ENCODE data around the gene PARG.

Gene PARG

GRCh38 chr10:49837685-49838084 lies 104.1 kb downstream of the PARG start:
- no peaks in the 10 kb centered on the region for H3K79me2 ChIP-seq (ENCODE audit: low read length)
- no peaks in the 10 kb centered on the region for H3K27me3 ChIP-seq (replicated peaks; ENCODE audit: insufficient read depth, low read length)
- no peak overlapping the region for H3K4me2 ChIP-seq (ENCODE audit: low read depth, low read length)
- H3K9ac ChIP-seq (ENCODE audit: low read length), result no peak overlapping the region
- TF ChIP-seq CTCF (IDR thresholded peaks at IDR 0.05; ENCODE audit: low read length) (no peak), EZH2phosphoT487 (IDR thresholded peaks at IDR 0.05; ENCODE audit: low read length) (no peak), EZH2 (optimal IDR thresholded peaks at IDR 0.05; ENCODE audit: low read depth, low read length) (no peak)
- H3K9me2 ChIP-seq (replicated peaks; ENCODE audit: insufficient read depth, low read length), result no peaks in the 10 kb centered on the region
- H3F3A ChIP-seq (ENCODE audit: insufficient read depth, low read length), result no peaks in the 10 kb centered on the region
- no peak overlapping the region for H2AFZ ChIP-seq (ENCODE audit: low read length)
- H3K4me1 ChIP-seq (ENCODE audit: low read length), result no peaks in the 10 kb centered on the region
- no peaks in the 10 kb centered on the region for H3K36me3 ChIP-seq (replicated peaks; ENCODE audit: insufficient read depth, low read length)
- no peak overlapping the region for H3K4me3 ChIP-seq (ENCODE audit: low read length)
- DNase-seq, result no peak
- H4K20me1 ChIP-seq (ENCODE audit: insufficient read depth, low read length), result no peaks in the 10 kb centered on the region
- no peaks in the 10 kb centered on the region for H3K9me3 ChIP-seq (replicated peaks; ENCODE audit: insufficient read depth, low read length)
- H3K27ac ChIP-seq (ENCODE audit: low read length), result no peak overlapping the region

GRCh38 chr10:49837051-49837478 lies 104.8 kb downstream of the PARG start:
- H3K9me2 ChIP-seq (replicated peaks; ENCODE audit: insufficient read depth, low read length), result no peaks in the 10 kb centered on the region
- no peaks in the 10 kb centered on the region for H4K20me1 ChIP-seq (ENCODE audit: insufficient read depth, low read length)
- TF ChIP-seq EZH2phosphoT487 (IDR thresholded peaks at IDR 0.05; ENCODE audit: low read length) (no peak), CTCF (IDR thresholded peaks at IDR 0.05; ENCODE audit: low read length) (no peak), EZH2 (optimal IDR thresholded peaks at IDR 0.05; ENCODE audit: low read depth, low read length) (no peak)
- no peak overlapping the region for H3K4me3 ChIP-seq (ENCODE audit: low read length)
- no peaks in the 10 kb centered on the region for H3F3A ChIP-seq (ENCODE audit: insufficient read depth, low read length)
- no peaks in the 10 kb centered on the region for H3K27me3 ChIP-seq (replicated peaks; ENCODE audit: insufficient read depth, low read length)
- no peak overlapping the region for H3K9ac ChIP-seq (ENCODE audit: low read length)
- H3K27ac ChIP-seq (ENCODE audit: low read length), result no peak overlapping the region
- H3K36me3 ChIP-seq (replicated peaks; ENCODE audit: insufficient read depth, low read length), result no peaks in the 10 kb centered on the region
- no peak overlapping the region for H2AFZ ChIP-seq (ENCODE audit: low read length)
- no peak overlapping the region for H3K4me2 ChIP-seq (ENCODE audit: low read depth, low read length)
- H3K9me3 ChIP-seq (replicated peaks; ENCODE audit: insufficient read depth, low read length), result no peaks in the 10 kb centered on the region
- no peaks in the 10 kb centered on the region for H3K4me1 ChIP-seq (ENCODE audit: low read length)
- DNase-seq, result no peak
- H3K79me2 ChIP-seq (ENCODE audit: low read length), result no peaks in the 10 kb centered on the region

GRCh38 chr10:49834976-49835375 lies 106.9 kb downstream of the PARG start:
- no peaks in the 10 kb centered on the region for H4K20me1 ChIP-seq (ENCODE audit: insufficient read depth, low read length)
- no peak overlapping the region for H3K9ac ChIP-seq (ENCODE audit: low read length)
- H3K4me3 ChIP-seq (ENCODE audit: low read length), result no peak overlapping the region
- no peaks in the 10 kb centered on the region for H3K36me3 ChIP-seq (replicated peaks; ENCODE audit: insufficient read depth, low read length)
- no peaks in the 10 kb centered on the region for H3K9me3 ChIP-seq (replicated peaks; ENCODE audit: insufficient read depth, low read length)
- H3K79me2 ChIP-seq (ENCODE audit: low read length), result no peaks in the 10 kb centered on the region
- H3K9me2 ChIP-seq (replicated peaks; ENCODE audit: insufficient read depth, low read length), result no peaks in the 10 kb centered on the region
- no peaks in the 10 kb centered on the region for H3K4me1 ChIP-seq (ENCODE audit: low read length)
- TF ChIP-seq EZH2 (optimal IDR thresholded peaks at IDR 0.05; ENCODE audit: low read depth, low read length), result no peak
- no peak for TF ChIP-seq CTCF (IDR thresholded peaks at IDR 0.05; ENCODE audit: low read length)
- no peaks in the 10 kb centered on the region for H3K27me3 ChIP-seq (replicated peaks; ENCODE audit: insufficient read depth, low read length)
- DNase-seq, result no peak
- H2AFZ ChIP-seq (ENCODE audit: low read length), result no peak overlapping the region
- no peak overlapping the region for H3K27ac ChIP-seq (ENCODE audit: low read length)
- H3F3A ChIP-seq (ENCODE audit: insufficient read depth, low read length), result no peaks in the 10 kb centered on the region
- no peak overlapping the region for H3K4me2 ChIP-seq (ENCODE audit: low read depth, low read length)

Data from MM.1S (cell line).